Vagina (tissue), 2 donors: ENCODE measurements around the gene DOCK1. TPM values are rescaled to one million over a fixed set of nuclear protein-coding genes. Genes with fewer than 3 reads are reported as not detected.

Source experiments
- DNase-seq, 2 donors: peaks; one replicate each; pipeline ENCODE4 v3.0.0-alpha.2; 2017; ENCODE audit errors: extremely low spot score in 2 of 2
- H3K27ac ChIP-seq: fragments of 200-600 bp; sonication (generic); one replicate; pipeline ENCODE4 v1.5.1; 2019
- H3K27me3 ChIP-seq: fragments of 200-600 bp; sonication (generic); one replicate; pipeline ENCODE4 v1.5.1; 2019
- H3K36me3 ChIP-seq, 2 donors: fragments of 200-600 bp; sonication (generic); one replicate each; pipeline ENCODE4 v1.5.1; 2017 to 2019
- H3K4me1 ChIP-seq: fragments of 200-600 bp; sonication (generic); one replicate; pipeline ENCODE4 v1.5.1; 2019
- H3K4me3 ChIP-seq, 2 donors: fragments of 200-600 bp; sonication (generic); 1 replicate in 1 of 2; 2 replicates in 1 of 2; pipeline ENCODE4 v1.5.1; 2016 to 2019
- H3K9me3 ChIP-seq: fragments of 200-600 bp; sonication (generic); one replicate; pipeline ENCODE4 v1.5.1; 2019
- CTCF ChIP-seq, 3 experiments: fragments of 450-650 bp in 2 of 3; fragments of 200-600 bp in 1 of 3; sonication (generic) in 1 of 3; IDR thresholded peaks; one replicate each; pipeline ENCODE4 v1.5.1; 2017 to 2019; ENCODE audit warnings: antibody characterized with exemption in 3 of 3, mild to moderate bottlenecking in 2 of 3, moderate library complexity in 2 of 3
- POLR2A ChIP-seq, 2 donors: fragments of 450-650 bp; IDR thresholded peaks; one replicate each; pipeline ENCODE4 v1.6.1; 2017; ENCODE audit warnings: antibody characterized with exemption in 2 of 2, mild to moderate bottlenecking in 2 of 2, moderate library complexity in 2 of 2
- POLR2AphosphoS5 ChIP-seq, 2 donors: sonication (generic); formaldehyde crosslinking; IDR thresholded peaks; one replicate each; pipeline ENCODE4 v1.9.0; 2017; ENCODE audit warnings: antibody characterized with exemption in 2 of 2, mild to moderate bottlenecking in 2 of 2, low read depth in 1 of 2; ENCODE audit not compliant: insufficient read depth in 1 of 2
- intact Hi-C: fragments of 100-400 bp; cut with DNase I; formaldehyde crosslinking; loops from one replicate; pipeline ENCODE4 v1.15.1; 2023
- total RNA-seq: library from RNA; depleted of rRNA; stranded (reverse); fragments of >200 nt; gene quantifications from one replicate; pipeline ENCODE4 v1.2.3, GENCODE V29; 2016

DOCK1 gene
- total RNA-seq, 1 donor from 2014 or later = 64.6 TPM

GRCh38 chr10:127036987-127037386 is 131.8 kb downstream of the DOCK1 start:
- H3K9me3 ChIP-seq = no peaks in the 10 kb centered on the region
- H3K4me3 ChIP-seq = no peak overlapping the region
- intact Hi-C loops = no loop called here
- DNase-seq = no peak
- H3K4me1 ChIP-seq = no peaks in the 10 kb centered on the region
- H3K36me3 ChIP-seq = peaks cover 0 to 66% of the 10 kb centered on the region in 2 donors
- TF ChIP-seq POLR2A (IDR thresholded peaks at IDR 0.05) (no peak), POLR2AphosphoS5 (IDR thresholded peaks at IDR 0.05; ENCODE audit: insufficient read depth in 1 of 2, low read depth in 1 of 2) (no peak), CTCF (IDR thresholded peaks at IDR 0.05) (no peak)
- H3K27ac ChIP-seq = no peak overlapping the region
- H3K27me3 ChIP-seq = no peaks in the 10 kb centered on the region

GRCh38 chr10:127039435-127039834 is 134.2 kb downstream of the DOCK1 start:
- Histone ChIP-seq H3K9me3 (no peaks in the 10 kb centered on the region), H3K4me3 (no peak overlapping the region), H3K4me1 (no peaks in the 10 kb centered on the region), H3K36me3 (peaks cover 0 to 53% of the 10 kb centered on the region in 2 donors), H3K27me3 (no peaks in the 10 kb centered on the region), H3K27ac (no peak overlapping the region)
- intact Hi-C loops = no loop called here
- no peak for TF ChIP-seq CTCF (IDR thresholded peaks at IDR 0.05)
- no peak for TF ChIP-seq POLR2AphosphoS5 (IDR thresholded peaks at IDR 0.05; ENCODE audit: insufficient read depth in 1 of 2, low read depth in 1 of 2)
- TF ChIP-seq POLR2A (IDR thresholded peaks at IDR 0.05) = no peak
- DNase-seq = peak in 1 of 2 donors; percentile 34

- Histone ChIP-seq H3K36me3 (peaks cover 0 to 41% of the 10 kb centered on the region in 2 donors), H3K27me3 (no peaks in the 10 kb centered on the region), H3K9me3 (no peaks in the 10 kb centered on the region), H3K4me1 (no peaks in the 10 kb centered on the region), H3K27ac (no peak overlapping the region), H3K4me3 (no peak overlapping the region)
- TF ChIP-seq POLR2A (IDR thresholded peaks at IDR 0.05) (no peak), CTCF (IDR thresholded peaks at IDR 0.05) (no peak), POLR2AphosphoS5 (IDR thresholded peaks at IDR 0.05; ENCODE audit: insufficient read depth in 1 of 2, low read depth in 1 of 2) (no peak)
- DNase-seq = no peak
- intact Hi-C loops = no loop called here
These were observed 135.5 kb downstream of the DOCK1 start for GRCh38 chr10:127040756-127041155.

- H3K36me3 ChIP-seq = peaks cover 0 to 41% of the 10 kb centered on the region in 2 donors
- no peak for DNase-seq
These were observed 136.3 kb downstream of the DOCK1 start for GRCh38 chr10:127041552-127041951.

More at GRCh38 chr10:127041552-127041951, 136.3 kb downstream of the DOCK1 start:
- no peak overlapping the region for H3K27ac ChIP-seq
- H3K4me1 ChIP-seq = no peaks in the 10 kb centered on the region
- no peak for TF ChIP-seq POLR2AphosphoS5 (IDR thresholded peaks at IDR 0.05; ENCODE audit: insufficient read depth in 1 of 2, low read depth in 1 of 2)
- TF ChIP-seq POLR2A (IDR thresholded peaks at IDR 0.05) = no peak
- TF ChIP-seq CTCF (IDR thresholded peaks at IDR 0.05) = no peak
- intact Hi-C loops = no loop called here
- no peaks in the 10 kb centered on the region for H3K9me3 ChIP-seq
- no peak overlapping the region for H3K4me3 ChIP-seq
- H3K27me3 ChIP-seq = no peaks in the 10 kb centered on the region
